ENCODE measurements around the gene MLN.

GRCh38 chr6:33818293-33818692, 14.5 kb upstream of the MLN start:
- TF ChIP-seq, protein P1, sequence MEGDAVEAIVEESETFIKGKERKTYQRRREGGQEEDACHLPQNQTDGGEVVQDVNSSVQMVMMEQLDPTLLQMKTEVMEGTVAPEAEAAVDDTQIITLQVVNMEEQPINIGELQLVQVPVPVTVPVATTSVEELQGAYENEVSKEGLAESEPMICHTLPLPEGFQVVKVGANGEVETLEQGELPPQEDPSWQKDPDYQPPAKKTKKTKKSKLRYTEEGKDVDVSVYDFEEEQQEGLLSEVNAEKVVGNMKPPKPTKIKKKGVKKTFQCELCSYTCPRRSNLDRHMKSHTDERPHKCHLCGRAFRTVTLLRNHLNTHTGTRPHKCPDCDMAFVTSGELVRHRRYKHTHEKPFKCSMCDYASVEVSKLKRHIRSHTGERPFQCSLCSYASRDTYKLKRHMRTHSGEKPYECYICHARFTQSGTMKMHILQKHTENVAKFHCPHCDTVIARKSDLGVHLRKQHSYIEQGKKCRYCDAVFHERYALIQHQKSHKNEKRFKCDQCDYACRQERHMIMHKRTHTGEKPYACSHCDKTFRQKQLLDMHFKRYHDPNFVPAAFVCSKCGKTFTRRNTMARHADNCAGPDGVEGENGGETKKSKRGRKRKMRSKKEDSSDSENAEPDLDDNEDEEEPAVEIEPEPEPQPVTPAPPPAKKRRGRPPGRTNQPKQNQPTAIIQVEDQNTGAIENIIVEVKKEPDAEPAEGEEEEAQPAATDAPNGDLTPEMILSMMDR (conservative IDR thresholded peaks at IDR 0.05; ENCODE audit: low read depth, low read length) = no peak
- TF ChIP-seq POLR2A (IDR thresholded peaks at IDR 0.05; ENCODE audit: low read depth, low read length) (no peak), FOS (IDR thresholded peaks at IDR 0.05; ENCODE audit: low read depth, low read length) (no peak), RFX5 (IDR thresholded peaks at IDR 0.05; ENCODE audit: low read depth, low read length) (no peak), RCOR1 (IDR thresholded peaks at IDR 0.05; ENCODE audit: insufficient replicate concordance, low read length) (no peak), RAD21 (IDR thresholded peaks at IDR 0.05; ENCODE audit: low read length) (no peak), SMC3 (IDR thresholded peaks at IDR 0.05; ENCODE audit: low read depth, low read length) (no peak), MXI1 (IDR thresholded peaks at IDR 0.05; ENCODE audit: borderline replicate concordance, low read depth, low read length) (no peak), BHLHE40 (IDR thresholded peaks at IDR 0.05; ENCODE audit: low read depth, low read length) (no peak), USF2 (IDR thresholded peaks at IDR 0.05; ENCODE audit: low read depth, low read length) (no peak), CHD1 (IDR thresholded peaks at IDR 0.05; ENCODE audit: low read depth, low read length) (no peak)
